Measurements from ENCODE around the gene CD48. TPM values are rescaled to one million over a fixed set of nuclear protein-coding genes. Genes with fewer than 3 reads are reported as not detected.

The CD48 gene
- polyA plus RNA-seq, 1 of the 3 experiments (the other 2 are of a cell fraction) = not detected

GRCh38 chr1:160657250-160657781, 54.3 kb downstream of the CD48 start:
- no peak overlapping the region for H3K27ac ChIP-seq (ENCODE audit: low read depth in 2 of 2, low read length in 1 of 2)
- H3K36me3 ChIP-seq (replicated peaks in 1 of 2; ENCODE audit: control insufficient read depth in 1 of 2, insufficient read depth in 2 of 2, low read length in 1 of 2) = no peaks in the 10 kb centered on the region
- H3K4me3 ChIP-seq (ENCODE audit: low read depth in 2 of 2, low read length in 1 of 2) = no peak overlapping the region
- no peak for TF ChIP-seq MXI1 (IDR thresholded peaks at IDR 0.05; ENCODE audit: low read depth, low read length)
- TF ChIP-seq RFX5 (IDR thresholded peaks at IDR 0.05; ENCODE audit: low read length) = no peak
- TF ChIP-seq, protein P1, sequence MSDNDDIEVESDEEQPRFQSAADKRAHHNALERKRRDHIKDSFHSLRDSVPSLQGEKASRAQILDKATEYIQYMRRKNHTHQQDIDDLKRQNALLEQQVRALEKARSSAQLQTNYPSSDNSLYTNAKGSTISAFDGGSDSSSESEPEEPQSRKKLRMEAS (IDR thresholded peaks at IDR 0.05; ENCODE audit: low read depth) = no peak
- TF ChIP-seq, protein P2, sequence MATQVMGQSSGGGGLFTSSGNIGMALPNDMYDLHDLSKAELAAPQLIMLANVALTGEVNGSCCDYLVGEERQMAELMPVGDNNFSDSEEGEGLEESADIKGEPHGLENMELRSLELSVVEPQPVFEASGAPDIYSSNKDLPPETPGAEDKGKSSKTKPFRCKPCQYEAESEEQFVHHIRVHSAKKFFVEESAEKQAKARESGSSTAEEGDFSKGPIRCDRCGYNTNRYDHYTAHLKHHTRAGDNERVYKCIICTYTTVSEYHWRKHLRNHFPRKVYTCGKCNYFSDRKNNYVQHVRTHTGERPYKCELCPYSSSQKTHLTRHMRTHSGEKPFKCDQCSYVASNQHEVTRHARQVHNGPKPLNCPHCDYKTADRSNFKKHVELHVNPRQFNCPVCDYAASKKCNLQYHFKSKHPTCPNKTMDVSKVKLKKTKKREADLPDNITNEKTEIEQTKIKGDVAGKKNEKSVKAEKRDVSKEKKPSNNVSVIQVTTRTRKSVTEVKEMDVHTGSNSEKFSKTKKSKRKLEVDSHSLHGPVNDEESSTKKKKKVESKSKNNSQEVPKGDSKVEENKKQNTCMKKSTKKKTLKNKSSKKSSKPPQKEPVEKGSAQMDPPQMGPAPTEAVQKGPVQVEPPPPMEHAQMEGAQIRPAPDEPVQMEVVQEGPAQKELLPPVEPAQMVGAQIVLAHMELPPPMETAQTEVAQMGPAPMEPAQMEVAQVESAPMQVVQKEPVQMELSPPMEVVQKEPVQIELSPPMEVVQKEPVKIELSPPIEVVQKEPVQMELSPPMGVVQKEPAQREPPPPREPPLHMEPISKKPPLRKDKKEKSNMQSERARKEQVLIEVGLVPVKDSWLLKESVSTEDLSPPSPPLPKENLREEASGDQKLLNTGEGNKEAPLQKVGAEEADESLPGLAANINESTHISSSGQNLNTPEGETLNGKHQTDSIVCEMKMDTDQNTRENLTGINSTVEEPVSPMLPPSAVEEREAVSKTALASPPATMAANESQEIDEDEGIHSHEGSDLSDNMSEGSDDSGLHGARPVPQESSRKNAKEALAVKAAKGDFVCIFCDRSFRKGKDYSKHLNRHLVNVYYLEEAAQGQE (IDR thresholded peaks at IDR 0.05; ENCODE audit: low read depth, low read length) = no peak
- TF ChIP-seq TAF1 (IDR thresholded peaks at IDR 0.05; ENCODE audit: borderline replicate concordance, low read depth, low read length) = no peak
- TF ChIP-seq EP300 (IDR thresholded peaks at IDR 0.05; ENCODE audit: borderline replicate concordance in 1 of 2, low read depth in 1 of 2, low read length in 1 of 2) = no peak
- TF ChIP-seq TCF12 (IDR thresholded peaks at IDR 0.05) = no peak
- no peak for TF ChIP-seq NFIC (IDR thresholded peaks at IDR 0.05; ENCODE audit: borderline replicate concordance)
- no peak for TF ChIP-seq YY1 (IDR thresholded peaks at IDR 0.05; ENCODE audit: low read depth)
- no peak for TF ChIP-seq EZH2phosphoT487 (IDR thresholded peaks at IDR 0.05; ENCODE audit: borderline replicate concordance, low read depth)
- no peak for TF ChIP-seq ELF1 (IDR thresholded peaks at IDR 0.05)
- TF ChIP-seq SMC3 (IDR thresholded peaks at IDR 0.05; ENCODE audit: low read depth, low read length) = no peak
- TF ChIP-seq FOXJ3 (CRISPR knock-in tag; IDR thresholded peaks at IDR 0.05) = no peak
- TF ChIP-seq, protein P3, sequence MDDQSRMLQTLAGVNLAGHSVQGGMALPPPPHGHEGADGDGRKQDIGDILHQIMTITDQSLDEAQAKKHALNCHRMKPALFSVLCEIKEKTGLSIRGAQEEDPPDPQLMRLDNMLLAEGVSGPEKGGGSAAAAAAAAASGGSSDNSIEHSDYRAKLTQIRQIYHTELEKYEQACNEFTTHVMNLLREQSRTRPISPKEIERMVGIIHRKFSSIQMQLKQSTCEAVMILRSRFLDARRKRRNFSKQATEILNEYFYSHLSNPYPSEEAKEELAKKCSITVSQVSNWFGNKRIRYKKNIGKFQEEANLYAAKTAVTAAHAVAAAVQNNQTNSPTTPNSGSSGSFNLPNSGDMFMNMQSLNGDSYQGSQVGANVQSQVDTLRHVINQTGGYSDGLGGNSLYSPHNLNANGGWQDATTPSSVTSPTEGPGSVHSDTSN (IDR thresholded peaks at IDR 0.05) = no peak
- TF ChIP-seq POLR2AphosphoS5 (IDR thresholded peaks at IDR 0.05; ENCODE audit: low read depth, low read length) = no peak
- DNase-seq = no peak
- H3K79me2 ChIP-seq (ENCODE audit: insufficient read depth) = no peaks in the 10 kb centered on the region
- H4K20me1 ChIP-seq (ENCODE audit: insufficient read depth) = no peaks in the 10 kb centered on the region
- no peaks in the 10 kb centered on the region for H3F3A ChIP-seq (replicated peaks; ENCODE audit: insufficient read depth)
- H3K9ac ChIP-seq = no peak overlapping the region
- no peaks in the 10 kb centered on the region; the same call in 1 of the 2 replicates for H3K27me3 ChIP-seq (ENCODE audit: insufficient read depth)
- ChIA-PET CTCF (interaction anchor here (0.6 kb wide), 1 partner anchor 18 kb away, joined by 3 read pairs; no protein-coding TSS in a partner anchor), POLR2A (no interaction called here)
- no peaks in the 10 kb centered on the region for H3K9me3 ChIP-seq
- H2AFZ ChIP-seq (ENCODE audit: low read depth) = no peak overlapping the region
- H3K4me2 ChIP-seq = no peak overlapping the region
- WGBS (ENCODE audit: low lambda C conversion rate) = 7% methylated on average over 5 of the region's 5 CpGs
- no peaks in the 10 kb centered on the region for H3K9me2 ChIP-seq
- H3K4me1 ChIP-seq (ENCODE audit: control insufficient read depth in 1 of 2, insufficient read depth in 2 of 2, low read depth in 1 of 2, low read length in 1 of 2) = no peaks in the 10 kb centered on the region
